Measurements from ENCODE around the gene ITGA11. TPM values are rescaled to one million over a fixed set of nuclear protein-coding genes. Genes with fewer than 3 reads are reported as not detected.

The ITGA11 gene
- total RNA-seq, 1 donor from 2014 or later: 0.53 TPM

GRCh38 chr15:68256675-68257450, 175.1 kb downstream of the ITGA11 start:
- Histone ChIP-seq H3K36me3 (ENCODE audit: control insufficient read depth, insufficient read depth, low read length) (no peaks in the 10 kb centered on the region), H3K27me3 (ENCODE audit: control insufficient read depth, insufficient read depth, low read length) (no peaks in the 10 kb centered on the region), H3K4me3 (ENCODE audit: low read depth, low read length) (peak overlapping the region; percentile 30)
- FAIRE-seq (no peak), DNase-seq (ENCODE audit: low read depth) (peak; percentile 90)
- TF ChIP-seq, protein P1, sequence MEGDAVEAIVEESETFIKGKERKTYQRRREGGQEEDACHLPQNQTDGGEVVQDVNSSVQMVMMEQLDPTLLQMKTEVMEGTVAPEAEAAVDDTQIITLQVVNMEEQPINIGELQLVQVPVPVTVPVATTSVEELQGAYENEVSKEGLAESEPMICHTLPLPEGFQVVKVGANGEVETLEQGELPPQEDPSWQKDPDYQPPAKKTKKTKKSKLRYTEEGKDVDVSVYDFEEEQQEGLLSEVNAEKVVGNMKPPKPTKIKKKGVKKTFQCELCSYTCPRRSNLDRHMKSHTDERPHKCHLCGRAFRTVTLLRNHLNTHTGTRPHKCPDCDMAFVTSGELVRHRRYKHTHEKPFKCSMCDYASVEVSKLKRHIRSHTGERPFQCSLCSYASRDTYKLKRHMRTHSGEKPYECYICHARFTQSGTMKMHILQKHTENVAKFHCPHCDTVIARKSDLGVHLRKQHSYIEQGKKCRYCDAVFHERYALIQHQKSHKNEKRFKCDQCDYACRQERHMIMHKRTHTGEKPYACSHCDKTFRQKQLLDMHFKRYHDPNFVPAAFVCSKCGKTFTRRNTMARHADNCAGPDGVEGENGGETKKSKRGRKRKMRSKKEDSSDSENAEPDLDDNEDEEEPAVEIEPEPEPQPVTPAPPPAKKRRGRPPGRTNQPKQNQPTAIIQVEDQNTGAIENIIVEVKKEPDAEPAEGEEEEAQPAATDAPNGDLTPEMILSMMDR (IDR thresholded peaks at IDR 0.05; ENCODE audit: insufficient read depth, low read length, severe bottlenecking): no peak

DNA sequence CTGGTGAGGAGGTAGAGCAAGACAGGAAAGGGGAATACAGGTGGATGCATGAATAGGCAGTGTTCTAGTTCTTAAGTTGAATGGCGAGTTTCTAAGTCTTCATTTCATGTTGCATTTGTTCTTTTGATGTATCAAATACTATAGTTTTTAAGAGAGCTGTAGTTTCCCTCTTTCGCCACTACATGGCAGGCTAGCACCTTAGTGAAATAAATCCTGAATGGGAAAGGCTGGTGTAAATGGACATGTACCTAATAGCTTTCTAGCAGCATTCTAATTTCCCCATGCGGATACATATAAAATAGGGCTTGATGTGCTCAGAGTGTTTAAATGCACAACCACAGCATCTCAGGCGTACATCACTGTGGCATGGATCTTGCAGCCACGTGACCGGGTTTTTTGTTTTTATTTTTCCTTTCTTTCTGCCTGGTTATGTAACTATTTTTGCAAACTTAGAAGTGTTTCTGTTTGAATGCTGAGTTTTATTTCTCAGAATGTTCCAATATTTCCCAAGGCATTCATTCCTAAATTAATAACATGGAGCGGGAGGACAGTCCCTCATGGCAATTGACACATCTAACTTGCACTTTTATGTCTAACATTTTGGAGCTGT, 178.9 kb downstream of the ITGA11 start:
- FAIRE-seq (peak; percentile 13), DNase-seq (ENCODE audit: low read depth) (peak; percentile 79)
- Histone ChIP-seq H3K27me3 (ENCODE audit: control insufficient read depth, insufficient read depth, low read length) (no peaks in the 10 kb centered on the region), H3K4me3 (ENCODE audit: low read depth, low read length) (no peak overlapping the region), H3K36me3 (ENCODE audit: control insufficient read depth, insufficient read depth, low read length) (no peaks in the 10 kb centered on the region)
- TF ChIP-seq, protein P1 (IDR thresholded peaks at IDR 0.05; ENCODE audit: insufficient read depth, low read length, severe bottlenecking): peak; percentile 69

DNA sequence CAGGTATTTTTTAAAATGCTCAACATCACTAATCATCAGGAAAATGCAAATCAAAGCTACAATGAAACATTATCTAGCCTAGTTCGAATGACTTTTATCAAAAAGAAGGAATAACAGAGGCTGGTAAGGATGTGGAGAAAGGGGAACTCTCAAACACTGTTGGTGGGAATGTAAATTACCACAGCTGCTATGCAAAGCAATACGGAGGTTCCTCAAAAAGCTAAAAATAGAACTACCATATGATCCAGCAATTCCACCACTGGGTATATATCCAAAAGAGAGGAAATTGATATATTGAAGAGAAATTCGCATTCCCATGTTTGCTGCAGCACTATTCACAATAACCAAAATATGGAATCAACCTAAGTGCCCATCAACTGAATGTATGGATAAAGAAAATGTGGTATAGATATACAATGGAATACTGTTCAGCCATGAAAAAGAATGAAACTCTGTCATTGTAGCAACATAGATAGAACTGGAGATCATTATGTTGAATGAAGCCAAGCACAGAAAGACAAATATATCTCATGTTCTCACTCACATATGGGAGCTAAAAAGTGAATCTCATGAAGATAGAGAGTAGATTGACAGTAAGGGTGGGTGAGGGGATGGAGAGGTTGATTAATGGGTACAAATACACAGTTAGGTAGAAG, 182.8 kb downstream of the ITGA11 start:
- FAIRE-seq (no peak), DNase-seq (ENCODE audit: low read depth) (no peak)
- no peaks in the 10 kb centered on the region for H3K27me3 ChIP-seq (ENCODE audit: control insufficient read depth, insufficient read depth, low read length)
- H3K36me3 ChIP-seq (ENCODE audit: control insufficient read depth, insufficient read depth, low read length): no peaks in the 10 kb centered on the region
- TF ChIP-seq, protein P1 (IDR thresholded peaks at IDR 0.05; ENCODE audit: insufficient read depth, low read length, severe bottlenecking): no peak
- H3K4me3 ChIP-seq (ENCODE audit: low read depth, low read length): no peak overlapping the region

Other genes starting within 250 kb of the ITGA11 start
- gene CALML4, start 226.8 kb downstream of the ITGA11 start, total RNA-seq: 4.5 and 6.4 TPM in 2 replicates
- 6.1 and 8.2 TPM in 2 replicates for gene CLN6, start 202.4 kb downstream of the ITGA11 start, total RNA-seq
- gene FEM1B, start 154.4 kb downstream of the ITGA11 start, total RNA-seq: 73.5 and 94.2 TPM in 2 replicates
- under 0.01 TPM in 1 of 2 replicates, not detected in the other for gene CORO2B, start 146.8 kb upstream of the ITGA11 start, total RNA-seq